Measurements from ENCODE around the gene RASD2. TPM values are rescaled to one million over a fixed set of nuclear protein-coding genes. Genes with fewer than 3 reads are reported as not detected.
A peak's percentile ranks its signal among the peaks of the same experiment; 100 is the strongest.

RASD2 gene
- total and polyA plus RNA-seq, 7 donors: 2.0 to 6.1 (median 3.5) TPM

GRCh38 chr22:35593071-35593890, 52.6 kb downstream of the RASD2 start:
- intact Hi-C loops (cut with DNase I): no loop called here
- no peak overlapping the region for H3K4me3 ChIP-seq

GRCh38 chr22:35593891-35594470, 53.4 kb downstream of the RASD2 start:
- Histone ChIP-seq H3K4me3 (no peak overlapping the region), H3K9me3 (no peaks in the 10 kb centered on the region), H3K27ac (peak overlapping the region; percentile 80), H3K36me3 (ENCODE audit: insufficient read depth in 1 of 2, low read depth in 1 of 2) (no peaks in the 10 kb centered on the region), H3K4me1 (peaks cover 76% of the 10 kb centered on the region), H3K27me3 (ENCODE audit: insufficient read depth in 3 of 3, low read length in 2 of 3) (no peaks in the 10 kb centered on the region)
- TF ChIP-seq CTCF (IDR thresholded peaks at IDR 0.05): no peak
- DNase-seq: no peak
- 73 to 89% (median 77%) methylated on average over 14 of the region's 14 CpGs for WGBS, 3 donors
- intact Hi-C loops (cut with DNase I): no loop called here
- no peak for ATAC-seq

More at GRCh38 chr22:35593071-35593890, 52.6 kb downstream of the RASD2 start:
- Histone ChIP-seq H3K27me3 (ENCODE audit: insufficient read depth in 3 of 3, low read length in 2 of 3) (no peaks in the 10 kb centered on the region), H3K9me3 (no peaks in the 10 kb centered on the region), H3K36me3 (ENCODE audit: insufficient read depth in 1 of 2, low read depth in 1 of 2) (no peaks in the 10 kb centered on the region), H3K4me1 (peaks cover 78% of the 10 kb centered on the region), H3K27ac (peak overlapping the region; percentile 97)
- WGBS, 3 donors: 8 to 44% (median 21%) methylated on average over 3 of the region's 3 CpGs
- ATAC-seq (no peak), DNase-seq (no peak)
- no peak for TF ChIP-seq CTCF (IDR thresholded peaks at IDR 0.05)

GRCh38 chr22:35594686-35595085, 54.1 kb downstream of the RASD2 start:
- peaks cover 77% of the 10 kb centered on the region for H3K4me1 ChIP-seq
- no peaks in the 10 kb centered on the region for H3K27me3 ChIP-seq (ENCODE audit: insufficient read depth in 3 of 3, low read length in 2 of 3)
- H3K4me3 ChIP-seq: no peak overlapping the region
- peak overlapping the region; percentile 80 for H3K27ac ChIP-seq
- TF ChIP-seq CTCF (IDR thresholded peaks at IDR 0.05): no peak
- ATAC-seq (no peak), DNase-seq (no peak)
- WGBS, 3 donors: 41 to 54% (median 41%) methylated on average over 5 of the region's 5 CpGs
- intact Hi-C loops (cut with DNase I): no loop called here
- H3K9me3 ChIP-seq: no peaks in the 10 kb centered on the region
- H3K36me3 ChIP-seq (ENCODE audit: insufficient read depth in 1 of 2, low read depth in 1 of 2): no peaks in the 10 kb centered on the region

- H3K36me3 ChIP-seq (ENCODE audit: insufficient read depth in 1 of 2, low read depth in 1 of 2): no peaks in the 10 kb centered on the region
- intact Hi-C loops (cut with DNase I): no loop called here
- ATAC-seq (peak; percentile 71 to 84 (median 78)), DNase-seq (peak; percentile 70 to 82)
- TF ChIP-seq CTCF (IDR thresholded peaks at IDR 0.05): no peak
- H3K27ac ChIP-seq: peak overlapping the region; percentile 80
- H3K4me3 ChIP-seq: no peak overlapping the region
- no peaks in the 10 kb centered on the region for H3K27me3 ChIP-seq (ENCODE audit: insufficient read depth in 3 of 3, low read length in 2 of 3)
- 26 to 41% (median 31%) methylated on average over 7 of the region's 7 CpGs for WGBS, 3 donors
- H3K9me3 ChIP-seq: no peaks in the 10 kb centered on the region
- H3K4me1 ChIP-seq: peaks cover 69% of the 10 kb centered on the region
These were observed 56.2 kb downstream of the RASD2 start for GRCh38 chr22:35596821-35597220.
